ENCODE measurements around the gene PKLR.
"Not testable (repeated sequence)": the region's sequence is repeated elsewhere in the genome, so short reads cannot be mapped to it uniquely, and the experiment has no call there.

Gene PKLR

DNA sequence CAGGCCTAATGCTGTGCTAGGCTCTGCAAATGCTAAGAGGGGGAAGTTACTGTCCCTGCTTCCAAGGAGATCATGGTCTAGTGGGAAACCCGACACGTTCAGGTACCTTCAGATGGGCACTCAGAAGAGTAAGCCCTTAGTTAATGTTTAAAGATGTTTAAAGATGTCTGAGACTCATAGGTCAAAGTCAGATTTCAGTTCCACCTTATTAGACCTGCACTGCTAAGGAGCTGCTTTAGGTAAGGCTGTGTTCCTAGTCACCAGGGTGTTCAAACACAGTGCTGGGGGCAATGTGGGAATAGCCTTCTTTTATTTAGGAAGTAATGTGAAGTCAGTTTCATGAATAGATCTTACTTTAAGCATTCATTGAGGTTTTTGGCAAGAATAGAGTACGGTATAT, 15.7 kb upstream of the PKLR start:
- no peak for DNase-seq

DNA sequence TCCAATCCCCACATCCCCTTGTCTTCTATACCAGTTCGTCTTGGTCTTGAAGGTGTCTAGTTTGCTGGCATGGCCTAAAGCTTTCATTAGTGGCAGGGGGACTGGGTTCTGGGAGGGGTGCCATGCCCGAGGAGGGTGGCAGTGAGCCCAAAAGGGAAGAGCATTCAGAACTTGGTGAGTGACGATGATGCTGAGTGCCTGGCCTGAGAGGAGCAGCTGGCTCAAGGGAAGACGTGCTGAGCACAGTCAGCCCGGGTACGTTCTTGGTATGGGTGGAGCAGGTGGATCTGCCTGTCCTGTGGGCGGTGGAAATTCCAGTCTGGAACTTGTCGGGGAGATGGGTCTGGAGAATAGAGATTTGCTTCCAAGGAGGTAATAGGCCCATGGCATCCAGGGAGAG, 12.0 kb upstream of the PKLR start:
- DNase-seq = no peak

DNA sequence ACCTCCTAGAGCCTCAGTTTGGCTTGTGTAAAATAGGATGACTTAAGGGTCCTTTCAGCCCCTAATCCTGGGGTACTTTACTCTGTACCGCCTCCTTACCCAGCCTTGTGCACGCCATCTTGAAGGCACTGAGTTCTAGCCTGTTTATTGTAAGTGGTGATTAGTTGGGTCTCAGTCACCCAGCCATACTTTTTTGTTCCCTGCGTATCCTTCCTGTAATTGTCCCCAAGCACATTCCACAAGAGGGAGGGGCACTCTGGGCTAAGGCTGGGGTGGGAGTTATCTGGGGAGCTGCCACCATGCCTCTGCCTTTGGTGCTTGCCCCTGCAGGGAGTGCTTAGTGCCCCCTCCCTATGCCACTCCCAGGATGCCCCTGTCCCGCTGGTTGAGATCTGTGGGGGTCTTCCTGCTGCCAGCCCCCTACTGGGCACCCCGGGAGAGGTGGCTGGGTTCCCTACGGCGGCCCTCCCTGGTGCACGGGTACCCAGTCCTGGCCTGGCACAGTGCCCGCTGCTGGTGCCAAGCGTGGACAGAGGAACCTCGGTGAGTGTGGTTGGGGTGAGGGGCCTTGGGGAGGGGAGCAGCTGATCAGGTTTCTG, 8.3 kb upstream of the PKLR start:
- DNase-seq = peak; percentile 57

DNA sequence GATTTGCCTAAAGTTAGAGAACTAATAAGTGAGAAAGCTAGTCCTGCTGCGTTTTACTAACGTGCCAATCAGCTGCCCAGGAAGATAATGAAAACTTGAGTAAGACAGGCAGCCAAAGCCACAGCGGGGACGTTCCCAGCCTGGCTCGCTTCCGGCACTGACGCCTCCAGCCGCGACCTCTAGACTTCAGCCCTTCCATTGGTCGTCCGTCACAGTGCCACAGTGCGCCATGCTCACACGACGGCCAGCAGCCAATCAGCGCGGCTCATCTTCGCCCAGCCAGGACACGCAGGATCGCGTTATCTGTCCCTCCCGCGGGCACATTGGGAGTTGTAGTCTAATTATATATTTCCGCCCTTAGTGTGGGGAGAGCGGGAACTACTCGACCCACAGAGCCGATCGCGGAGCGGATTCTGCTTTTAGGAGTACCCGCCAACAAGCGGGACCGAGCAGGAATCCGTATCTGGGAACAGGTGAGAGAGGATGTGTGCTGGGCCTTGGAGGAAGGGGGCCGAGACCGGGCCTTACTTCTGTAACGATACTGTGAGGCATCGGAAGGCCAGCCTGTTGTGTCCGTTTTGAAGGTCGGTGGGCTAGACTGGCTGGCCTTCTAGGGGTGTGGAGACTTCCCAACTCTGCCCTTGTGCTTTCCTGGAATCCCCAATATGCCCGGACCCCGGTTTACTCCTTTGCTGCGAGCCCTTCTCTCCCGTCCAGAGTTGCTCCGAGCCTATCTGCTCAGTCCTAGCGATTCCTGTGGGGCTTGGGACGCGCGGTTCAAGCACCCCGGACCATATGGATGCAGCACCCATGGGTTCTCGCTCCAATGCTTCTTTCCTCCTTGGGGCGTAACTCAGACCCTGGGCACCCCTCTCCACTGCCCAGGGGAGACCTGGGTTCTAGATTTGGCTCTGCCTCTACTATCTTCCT, 7.5 kb upstream of the PKLR start, which contains the start of gene FDPS:
TSS of gene FDPS (plus strand) at position 374 of the 930 bp plus-strand sequence. CDS start 924 bp downstream, outside the sequence.
- DNase-seq = peak; percentile 100

DNA sequence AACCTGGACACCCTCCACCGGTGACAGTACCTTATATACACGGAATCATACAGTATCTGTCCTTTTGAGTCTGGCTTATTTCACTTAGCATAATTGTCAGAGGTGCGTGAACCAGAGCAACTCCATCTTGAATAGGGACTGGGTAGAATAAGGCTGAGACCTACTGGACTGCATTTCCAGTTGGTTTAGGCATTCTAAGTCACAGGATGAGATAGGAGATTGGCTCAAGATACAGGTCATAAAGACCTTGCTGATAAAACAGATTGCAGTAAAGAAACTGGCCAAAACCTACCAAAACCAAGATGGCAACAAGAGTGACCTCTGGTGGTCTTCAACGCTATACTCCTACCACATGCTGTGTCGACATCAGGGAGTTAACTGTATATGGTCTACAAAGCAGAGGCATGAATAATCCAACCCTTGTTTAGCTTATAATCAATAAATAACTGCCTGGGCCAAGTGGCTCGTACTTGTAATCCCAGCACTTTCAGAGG, 6.1 kb upstream of the PKLR start:
- peak; percentile 91 for DNase-seq

DNA sequence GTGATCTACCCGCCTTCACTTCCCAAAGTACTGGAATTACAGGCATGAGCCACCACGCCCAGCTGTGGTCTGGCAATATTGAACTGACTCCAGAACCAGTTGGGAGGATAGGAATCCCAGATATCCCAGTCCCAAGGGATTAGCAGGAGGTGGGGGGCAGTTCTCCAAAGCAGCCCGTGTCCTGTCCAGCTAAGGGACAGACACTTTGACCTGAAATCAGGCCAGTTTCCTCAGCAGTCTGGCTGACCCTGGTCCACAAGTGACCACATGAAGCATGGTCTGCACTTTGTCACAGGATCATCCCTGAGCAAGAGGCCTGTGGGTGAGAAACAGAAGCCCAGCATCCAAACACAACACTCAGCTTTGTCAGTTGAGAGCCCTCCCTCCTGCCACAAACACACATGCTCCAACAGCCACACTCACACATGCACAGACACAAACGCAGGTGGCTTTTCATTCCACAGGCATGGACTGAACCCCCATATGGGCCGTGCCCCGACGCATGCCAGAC, 4.7 kb upstream of the PKLR start:
- no peak for DNase-seq

DNA sequence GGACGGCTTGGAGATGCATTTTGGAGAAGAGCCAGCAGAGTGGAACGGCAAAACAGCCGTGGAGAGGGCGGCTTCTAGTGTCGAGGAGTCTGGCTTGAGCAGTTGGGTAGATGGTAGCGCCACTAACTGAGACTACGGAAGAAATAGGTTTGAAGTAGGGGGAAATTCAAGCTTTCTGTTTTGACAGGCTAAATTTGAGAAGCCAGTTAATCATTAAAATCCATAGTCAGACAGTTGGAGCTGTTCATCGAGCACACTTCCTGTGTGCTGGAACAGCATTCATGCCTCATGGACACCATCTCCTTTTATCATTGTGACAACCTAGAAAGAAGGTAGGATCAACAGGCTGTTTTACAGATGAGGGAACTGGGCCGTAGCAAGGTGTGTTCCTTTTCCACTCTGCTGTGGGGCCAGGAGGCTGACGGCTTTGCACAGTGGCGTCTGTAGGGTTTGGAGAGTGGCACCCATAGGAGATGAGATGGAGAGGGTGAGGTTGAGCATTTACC, 3.4 kb upstream of the PKLR start:
- DNase-seq = no peak

DNA sequence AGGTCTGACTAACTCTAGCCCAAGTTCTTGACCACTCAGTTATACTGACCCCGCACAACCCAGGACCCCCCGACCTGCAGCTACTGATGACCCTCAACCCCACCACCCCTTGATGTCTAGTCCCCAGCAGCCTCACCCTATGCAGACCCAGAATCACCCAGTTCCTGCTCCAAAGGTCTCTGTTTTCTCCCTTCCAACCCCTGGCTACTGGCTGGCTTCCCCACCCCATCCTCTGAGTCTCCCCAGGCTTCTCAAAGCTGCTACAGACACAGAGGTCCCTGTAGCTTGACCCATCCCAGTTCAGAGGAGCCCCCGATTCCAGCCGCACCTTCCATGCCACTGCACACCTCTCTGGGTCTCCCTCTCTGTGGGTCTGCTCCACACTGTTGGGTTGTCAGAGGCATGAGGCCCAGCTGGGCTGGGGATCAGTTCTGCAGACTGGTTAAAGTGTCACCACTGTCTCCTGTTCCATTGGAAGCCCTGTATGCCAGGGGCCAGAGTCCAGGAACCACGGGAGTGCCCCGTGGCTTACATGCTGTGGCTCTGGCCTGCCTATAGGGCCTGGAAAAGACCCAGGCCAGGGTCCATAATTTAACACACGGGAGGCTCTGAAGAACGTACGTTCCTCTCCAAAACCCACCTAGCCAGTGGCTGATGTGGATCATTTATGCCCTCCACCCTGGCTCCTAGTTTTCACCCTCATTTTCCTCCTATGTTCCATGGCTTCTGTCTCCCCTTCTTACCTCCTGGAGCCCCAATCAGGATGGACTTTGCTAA, 497 bp downstream of the PKLR start:
- no peak for DNase-seq

DNA sequence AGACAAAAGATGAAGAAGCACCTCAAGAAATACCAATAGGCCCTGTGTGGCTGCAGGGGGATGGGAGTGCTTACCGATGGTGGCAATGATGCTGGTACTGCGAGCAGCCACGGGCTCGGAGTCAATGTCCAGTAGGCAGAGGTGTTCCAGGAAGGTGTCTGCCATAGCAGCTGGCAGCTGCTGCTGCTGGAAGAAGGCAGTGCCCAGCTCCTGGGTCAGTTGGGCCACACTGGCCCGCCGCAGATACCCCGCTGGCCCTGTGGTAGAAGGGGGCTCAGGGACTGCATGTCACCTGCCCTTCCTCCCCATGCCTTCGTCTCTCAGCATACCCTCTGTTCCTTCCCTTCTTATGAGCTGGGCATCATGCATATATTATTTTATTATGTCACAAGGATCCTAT, 1.2 kb downstream of the PKLR start:
- no peak for DNase-seq

DNA sequence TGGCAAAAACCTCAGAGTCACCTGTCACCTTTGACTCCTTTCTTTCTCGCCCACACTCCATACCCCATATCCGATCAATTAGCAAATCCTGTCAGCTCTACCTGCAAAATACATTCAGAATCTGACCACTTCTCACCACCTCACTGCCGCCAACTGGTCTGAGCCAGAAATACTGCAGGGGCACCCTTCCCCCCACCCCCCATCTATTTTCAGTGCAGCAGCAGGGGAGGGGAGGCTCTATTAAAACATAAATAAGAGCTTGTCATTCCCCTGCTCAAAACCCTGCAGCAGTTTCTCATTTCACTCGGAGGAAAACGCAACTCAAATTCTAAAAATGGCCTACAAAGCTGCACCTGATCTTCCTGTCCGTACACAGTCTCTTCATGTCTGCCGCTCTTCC, 3.9 kb downstream of the PKLR start:
- DNase-seq = no peak

DNA sequence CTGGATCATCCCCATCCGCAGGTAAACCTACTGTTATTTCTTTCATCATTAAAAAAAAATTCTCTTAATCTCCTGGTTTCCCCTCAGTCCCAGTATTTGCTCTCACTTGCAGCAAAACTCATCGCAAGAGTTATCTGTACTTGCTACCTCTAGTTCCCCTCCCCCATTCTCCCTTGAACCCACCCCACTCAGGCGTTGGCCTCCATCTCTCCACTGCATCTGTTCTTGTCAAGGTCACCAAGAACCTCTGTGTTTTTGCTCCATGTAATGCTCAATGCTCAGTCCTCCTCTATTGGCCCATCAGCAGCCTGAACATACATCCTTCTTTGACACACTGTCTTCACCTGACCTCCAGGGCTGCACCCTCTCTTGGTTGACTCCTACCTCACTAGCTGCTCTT, 4.6 kb downstream of the PKLR start:
- DNase-seq = peak; percentile 62

DNA sequence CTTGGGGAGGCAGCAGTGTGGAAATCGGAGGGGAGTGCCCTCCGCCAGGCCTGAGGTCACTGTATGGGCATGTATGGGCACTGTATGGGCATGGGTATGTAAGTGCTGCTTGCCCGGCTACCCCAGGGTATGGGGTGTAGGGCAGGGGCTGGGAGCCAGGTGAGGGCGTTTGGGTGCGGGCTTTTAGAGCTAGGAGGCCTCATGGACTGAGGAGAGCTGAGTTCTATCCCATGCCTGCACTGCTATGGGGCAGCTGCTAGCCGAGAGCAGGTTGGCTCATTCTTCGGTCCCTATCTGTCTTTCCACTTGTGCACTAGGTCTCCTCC, 5.3 kb downstream of the PKLR start:
- no peak for DNase-seq

DNA sequence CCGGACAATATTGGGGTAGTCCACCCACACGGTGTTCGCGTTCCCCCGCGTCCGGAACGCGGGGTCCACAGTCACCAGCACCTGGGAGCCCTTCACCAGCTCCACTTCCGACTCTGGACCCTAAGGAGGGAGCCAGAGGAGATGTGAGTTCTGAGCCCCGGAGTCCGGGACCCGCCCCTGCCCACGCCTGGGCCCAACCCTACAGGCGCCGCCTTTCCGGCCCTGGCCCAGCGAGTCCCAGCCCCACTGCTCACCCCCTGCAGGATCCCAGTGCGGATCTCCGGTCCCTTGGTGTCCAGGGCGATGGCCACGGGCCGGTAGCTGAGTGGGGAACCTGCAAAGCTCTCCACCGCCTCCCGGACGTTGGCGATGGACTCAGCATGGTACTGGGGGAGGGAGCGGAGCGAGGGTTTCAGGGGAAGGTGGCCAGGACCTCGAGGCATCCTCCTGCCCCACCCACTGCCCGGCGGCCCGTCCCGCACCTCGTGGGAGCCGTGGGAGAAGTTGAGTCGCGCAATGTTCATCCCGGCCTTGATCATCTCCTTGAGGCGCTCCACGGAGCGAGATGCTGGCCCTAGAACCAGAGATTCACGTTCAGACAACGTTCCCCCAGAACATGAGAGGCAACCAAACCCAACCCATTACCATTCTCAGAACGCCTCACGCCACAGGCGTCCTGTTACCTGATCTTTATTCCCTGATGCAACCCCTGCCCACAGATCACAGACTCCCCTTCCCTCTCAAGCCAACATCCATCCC, 5.9 kb downstream of the PKLR start:
- peak; percentile 50 for DNase-seq

DNA sequence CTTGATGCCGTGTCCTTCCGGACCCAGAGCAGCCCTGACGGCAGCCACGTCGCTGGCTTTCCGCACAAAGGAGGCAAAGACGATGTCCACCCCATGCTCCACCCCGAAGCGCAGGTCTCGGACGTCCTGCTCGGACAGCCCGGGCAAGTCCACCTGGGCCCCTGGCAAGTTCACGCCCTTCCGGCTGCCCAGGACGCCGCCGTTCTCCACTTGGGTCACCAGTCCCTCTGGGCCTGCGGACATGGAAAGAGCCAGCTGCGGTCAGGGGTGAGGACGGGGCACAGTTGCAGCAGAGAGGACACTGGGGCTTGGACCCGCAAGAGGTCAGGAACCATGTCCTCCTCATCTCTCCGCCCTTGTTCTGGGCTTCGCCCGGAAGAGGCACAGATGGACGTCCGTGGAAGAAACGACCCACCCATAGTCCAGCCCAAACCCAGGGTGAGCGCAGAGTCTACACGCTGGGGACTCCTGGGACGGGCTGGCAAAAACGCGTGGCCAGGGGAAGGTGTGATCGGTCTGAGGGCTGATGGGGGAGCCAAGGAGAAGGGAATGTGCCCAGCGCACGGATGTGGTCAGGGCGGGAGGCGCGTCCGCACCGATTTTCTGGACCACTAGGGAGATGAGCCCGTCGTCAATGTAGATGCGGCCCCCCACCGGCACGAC, 6.6 kb downstream of the PKLR start:
- DNase-seq = no peak

DNA sequence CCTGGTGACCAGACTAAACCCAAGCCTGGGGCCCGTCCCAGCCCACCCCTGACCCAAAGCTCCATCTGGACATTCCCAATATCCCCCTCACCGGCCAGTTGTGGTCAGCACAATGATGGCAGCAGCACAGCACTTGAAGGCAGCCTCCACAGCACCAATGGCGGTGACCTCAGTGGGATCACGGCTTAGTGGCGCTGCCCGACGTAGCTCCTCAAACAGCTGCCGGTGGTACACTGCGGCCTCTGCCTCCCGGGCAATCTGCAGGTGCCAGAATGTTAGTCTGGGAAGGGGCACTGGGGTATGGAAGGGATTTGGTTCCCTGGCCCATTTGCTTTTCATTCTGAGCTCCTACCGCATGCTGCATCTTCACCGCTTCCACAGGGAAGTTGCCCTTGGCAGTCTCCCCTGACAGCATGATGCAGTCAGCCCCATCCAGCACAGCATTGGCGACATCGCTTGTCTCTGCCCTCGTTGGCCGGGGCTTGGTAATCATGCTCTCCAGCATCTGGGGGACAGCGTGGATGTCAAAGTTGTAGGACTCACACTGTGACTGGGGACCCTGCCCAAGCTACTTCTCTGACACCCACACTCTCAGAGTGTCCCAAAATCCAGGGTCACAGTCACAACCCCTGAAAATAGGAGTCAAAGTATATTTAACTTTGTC, 8.0 kb downstream of the PKLR start:
- no peak for DNase-seq

DNA sequence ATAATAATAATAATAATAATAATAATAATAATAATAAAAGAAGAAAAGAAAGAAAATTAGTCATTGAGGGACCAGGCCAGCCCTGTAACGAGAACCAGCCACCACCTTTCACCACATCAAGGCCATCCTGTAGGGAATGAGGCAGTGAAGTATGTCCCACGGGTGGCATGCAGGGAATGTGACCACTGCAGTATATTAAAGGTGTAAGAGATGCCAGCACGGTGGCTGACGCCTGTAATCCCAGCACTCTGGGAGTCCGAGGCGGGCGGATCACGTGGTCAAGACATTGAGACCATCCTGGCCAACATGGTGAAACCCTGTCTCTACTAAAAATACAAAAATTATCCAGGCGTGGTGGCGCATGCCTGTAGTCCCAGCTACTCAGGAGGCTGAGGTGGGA, 10.2 kb downstream of the PKLR start:
- not testable (repeated sequence) for DNase-seq

DNA sequence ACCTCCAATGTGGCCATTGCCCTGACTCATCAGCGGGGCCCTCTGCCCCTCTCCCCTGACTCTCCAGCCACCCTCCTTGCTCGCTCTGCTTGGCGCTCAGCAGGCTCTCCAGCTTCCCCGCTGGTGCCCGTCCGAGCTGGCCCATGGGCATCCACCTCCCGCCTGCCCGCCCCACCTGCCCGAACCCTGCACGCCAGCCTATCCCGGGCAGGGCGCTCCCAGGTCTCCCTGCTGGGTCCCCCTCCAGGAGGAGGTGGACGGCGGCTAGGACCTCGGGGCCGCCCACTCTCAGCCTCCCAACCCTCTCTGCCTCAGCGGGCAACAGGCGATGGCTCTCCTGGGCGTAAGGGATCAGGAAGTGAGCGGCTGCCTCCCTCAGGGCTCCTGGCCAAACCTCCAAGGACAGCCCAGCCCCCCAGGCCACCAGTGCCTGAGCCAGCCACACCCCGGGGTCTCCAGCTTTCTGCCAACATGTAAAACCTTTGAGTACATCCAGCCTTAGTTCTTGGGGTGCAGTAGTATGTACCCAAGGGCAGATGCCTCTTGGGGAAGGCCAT, 13.2 kb downstream of the PKLR start:
- DNase-seq = no peak

DNA sequence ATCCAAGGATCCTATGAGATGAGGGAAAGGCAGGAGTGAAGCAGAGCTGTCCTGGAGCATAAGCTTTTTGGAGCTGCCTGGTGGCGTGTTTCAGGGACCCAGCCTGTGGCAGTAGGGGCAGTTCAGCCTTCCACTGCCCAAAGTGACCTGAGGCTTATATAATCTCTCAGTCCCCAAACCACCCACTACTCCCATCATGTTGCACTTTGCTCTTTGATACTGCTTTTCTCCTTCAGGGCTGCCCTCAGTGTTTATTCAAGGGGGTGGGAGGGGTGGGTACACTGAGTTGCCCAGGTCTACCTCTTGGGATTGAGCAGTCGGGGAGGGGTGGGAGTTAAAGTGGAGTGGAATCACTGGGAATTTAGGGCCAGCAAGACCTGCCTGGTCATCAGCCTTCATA, 14.7 kb downstream of the PKLR start:
- no peak for DNase-seq

DNA sequence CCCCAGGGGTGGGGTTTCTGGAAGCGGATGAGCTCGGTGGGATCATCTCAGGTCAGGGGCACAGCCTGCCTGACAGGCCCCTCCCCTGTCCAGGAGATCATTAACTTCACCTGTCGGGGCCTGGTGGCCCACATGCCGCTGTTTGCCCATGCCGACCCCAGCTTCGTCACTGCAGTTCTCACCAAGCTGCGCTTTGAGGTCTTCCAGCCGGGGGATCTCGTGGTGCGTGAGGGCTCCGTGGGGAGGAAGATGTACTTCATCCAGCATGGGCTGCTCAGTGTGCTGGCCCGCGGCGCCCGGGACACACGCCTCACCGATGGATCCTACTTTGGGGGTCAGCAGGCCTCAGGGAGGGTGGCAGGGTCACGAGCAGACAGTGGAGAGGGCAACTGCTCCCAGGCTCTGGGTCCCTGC, 15.6 kb downstream of the PKLR start:
- DNase-seq = no peak

DNA sequence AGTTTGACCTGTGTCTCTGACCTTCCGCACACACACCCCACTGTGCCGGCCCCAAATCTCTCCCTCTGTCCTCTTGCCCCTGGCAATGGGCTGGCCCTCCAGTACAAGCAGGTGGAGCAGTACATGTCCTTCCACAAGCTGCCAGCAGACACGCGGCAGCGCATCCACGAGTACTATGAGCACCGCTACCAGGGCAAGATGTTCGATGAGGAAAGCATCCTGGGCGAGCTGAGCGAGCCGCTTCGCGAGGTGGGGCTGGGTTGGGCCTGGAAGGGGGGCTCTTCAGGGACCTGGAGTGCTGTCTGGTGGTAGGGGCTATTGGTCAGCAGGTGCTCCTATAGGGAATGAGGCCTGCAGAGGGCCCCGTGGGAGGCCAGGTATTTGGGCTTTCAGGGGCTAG, 16.2 kb downstream of the PKLR start:
- no peak for DNase-seq

DNA sequence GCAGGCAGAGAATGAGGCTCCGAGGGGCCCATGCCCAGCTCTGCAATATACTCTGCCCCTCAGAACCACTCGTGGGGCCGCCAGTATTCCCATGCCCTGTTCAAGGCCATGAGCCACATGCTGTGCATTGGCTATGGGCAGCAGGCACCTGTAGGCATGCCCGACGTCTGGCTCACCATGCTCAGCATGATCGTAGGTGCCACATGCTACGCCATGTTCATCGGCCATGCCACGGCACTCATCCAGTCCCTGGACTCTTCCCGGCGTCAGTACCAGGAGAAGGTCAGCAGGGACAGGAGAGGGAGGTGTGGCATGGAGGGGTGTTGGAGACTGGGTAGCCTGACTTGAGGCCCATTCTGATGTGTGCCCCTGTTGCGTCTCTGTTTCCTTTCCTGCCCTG, 16.8 kb downstream of the PKLR start:
- DNase-seq = no peak

Data from hematopoietic multipotent progenitor cell treated with erythropoietin and hydrocortisone succinate and interleukin-3 and kit ligand, for 6 days (in vitro differentiated cells).